Keratinocyte (primary cell): ENCODE results near the gene DDX49.

Experiments
- EZH2 ChIP-seq: IDR thresholded peaks from one replicate; pipeline ENCODE4 v1.6.1; 2012; ENCODE audit warnings: inconsistent platforms, mild to moderate bottlenecking, low read length, moderate library complexity
- TF ChIP-seq, protein P1 (sequence below), 3 experiments: IDR thresholded peaks in 1 of 3; conservative IDR thresholded peaks in 1 of 3; optimal IDR thresholded peaks in 1 of 3; 2 replicates in 2 of 3; 3 replicates in 1 of 3; pipeline versions ENCODE3 to v1.5.1; 2011; ENCODE audit warnings: low read length in 3 of 3, mild to moderate bottlenecking in 3 of 3, moderate library complexity in 2 of 3, control low read depth in 1 of 3, inconsistent platforms in 1 of 3; ENCODE audit not compliant: insufficient read depth in 2 of 3; ENCODE audit errors: extremely low read depth in 1 of 3

DNA sequence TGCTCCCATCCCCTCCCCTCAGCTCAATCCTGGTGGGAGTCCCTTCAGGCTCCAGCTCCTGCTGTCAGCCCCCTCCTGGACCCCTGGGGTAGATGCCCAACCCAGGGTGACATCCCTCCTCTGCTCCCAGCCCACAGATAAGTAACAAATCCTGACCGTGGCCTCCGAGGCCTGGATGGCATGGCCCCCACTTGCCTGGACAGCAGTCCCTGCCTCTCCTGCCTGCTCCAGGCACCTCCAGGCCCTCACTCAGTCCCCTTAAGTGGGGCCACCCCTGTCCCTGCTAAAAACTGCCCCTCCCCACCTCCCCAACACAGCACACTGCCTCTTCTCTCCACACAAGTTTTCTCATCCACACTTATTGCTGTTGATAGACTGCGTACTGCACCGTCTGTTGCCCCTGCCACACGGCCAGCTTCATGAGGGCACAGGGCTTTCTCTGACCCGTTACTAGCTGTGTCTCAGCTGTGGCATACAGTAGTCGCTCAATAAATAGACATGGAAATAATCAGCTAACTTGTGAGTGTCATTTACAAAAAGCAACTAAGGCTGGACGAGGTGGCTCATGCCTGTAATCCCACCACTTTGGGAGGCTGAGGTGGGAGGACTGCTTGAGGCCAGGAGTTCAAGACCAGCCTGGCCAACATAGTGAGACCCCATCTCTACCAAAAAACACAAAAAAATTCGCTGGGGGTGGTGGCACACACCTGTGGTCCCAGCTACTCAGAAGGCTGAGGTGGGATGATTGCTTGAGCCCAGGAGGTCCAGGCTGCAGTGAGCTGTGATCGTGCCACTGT, 29.4 kb upstream of the DDX49 start:
- TF ChIP-seq, protein P1, sequence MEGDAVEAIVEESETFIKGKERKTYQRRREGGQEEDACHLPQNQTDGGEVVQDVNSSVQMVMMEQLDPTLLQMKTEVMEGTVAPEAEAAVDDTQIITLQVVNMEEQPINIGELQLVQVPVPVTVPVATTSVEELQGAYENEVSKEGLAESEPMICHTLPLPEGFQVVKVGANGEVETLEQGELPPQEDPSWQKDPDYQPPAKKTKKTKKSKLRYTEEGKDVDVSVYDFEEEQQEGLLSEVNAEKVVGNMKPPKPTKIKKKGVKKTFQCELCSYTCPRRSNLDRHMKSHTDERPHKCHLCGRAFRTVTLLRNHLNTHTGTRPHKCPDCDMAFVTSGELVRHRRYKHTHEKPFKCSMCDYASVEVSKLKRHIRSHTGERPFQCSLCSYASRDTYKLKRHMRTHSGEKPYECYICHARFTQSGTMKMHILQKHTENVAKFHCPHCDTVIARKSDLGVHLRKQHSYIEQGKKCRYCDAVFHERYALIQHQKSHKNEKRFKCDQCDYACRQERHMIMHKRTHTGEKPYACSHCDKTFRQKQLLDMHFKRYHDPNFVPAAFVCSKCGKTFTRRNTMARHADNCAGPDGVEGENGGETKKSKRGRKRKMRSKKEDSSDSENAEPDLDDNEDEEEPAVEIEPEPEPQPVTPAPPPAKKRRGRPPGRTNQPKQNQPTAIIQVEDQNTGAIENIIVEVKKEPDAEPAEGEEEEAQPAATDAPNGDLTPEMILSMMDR (optimal IDR thresholded peaks at IDR 0.05 in 1 of 3, IDR thresholded peaks at IDR 0.05 in 1 of 3, conservative IDR thresholded peaks at IDR 0.05 in 1 of 3; ENCODE audit: extremely low read depth in 1 of 3, insufficient read depth in 2 of 3, low read length in 3 of 3): no peak
- TF ChIP-seq EZH2: no peak
